Measurements from ENCODE around the gene C1R. TPM values are rescaled to one million over a fixed set of nuclear protein-coding genes. Genes with fewer than 3 reads are reported as not detected.

Gene C1R
- total and polyA plus RNA-seq, 4 donors, result 148 to 1,570 (median 964) TPM

- WGBS, 2 donors, result 87 to 88% methylated on average over 9 of the region's 9 CpGs
- H3K36me3 ChIP-seq (ENCODE audit: control insufficient read depth in 1 of 2, insufficient read depth in 2 of 2, low read length in 1 of 2), result peaks cover 0 to 5% of the 10 kb centered on the region in 2 donors
- no peak for DNase-seq
Observed at GRCh38 chr12:7099290-7099996, 7.2 kb upstream of the C1R start.

DNA sequence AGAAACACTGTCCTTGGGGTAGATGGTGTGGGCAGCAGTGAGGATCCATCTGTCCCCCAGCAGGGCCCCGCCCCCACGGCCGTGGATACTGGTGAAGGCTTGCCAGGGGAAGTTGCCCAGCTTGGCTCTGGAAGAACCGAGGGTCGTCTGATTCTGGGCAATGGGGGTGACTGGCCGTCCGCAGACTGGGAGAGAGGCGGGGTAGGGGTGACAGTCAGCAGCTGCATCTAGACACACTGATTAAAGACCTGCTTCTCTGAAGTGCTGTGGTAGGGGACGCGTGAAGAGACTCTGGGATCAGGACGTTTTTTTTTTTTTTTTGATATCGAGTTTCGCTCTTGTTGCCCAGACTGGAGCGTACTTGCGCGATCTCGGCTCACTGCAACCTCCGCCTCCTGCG, 4.7 kb upstream of the C1R start:
- WGBS, 2 donors, result 78 to 80% methylated on average over 19 of the region's 19 CpGs
- Histone ChIP-seq H3K36me3 (ENCODE audit: control insufficient read depth in 1 of 2, insufficient read depth in 2 of 2, low read length in 1 of 2) (peaks cover 0 to 5% of the 10 kb centered on the region in 2 donors), H3K27ac (ENCODE audit: low read depth in 1 of 2, low read length in 2 of 2) (no peak overlapping the region), H3K27me3 (ENCODE audit: control insufficient read depth in 1 of 2, insufficient read depth in 2 of 2, low read length in 1 of 2) (no peaks in the 10 kb centered on the region), H3K4me1 (ENCODE audit: control insufficient read depth in 1 of 2, insufficient read depth in 2 of 2, low read length in 2 of 2) (no peaks in the 10 kb centered on the region), H3K9me3 (ENCODE audit: control insufficient read depth, low read length) (no peaks in the 10 kb centered on the region), H3K4me3 (ENCODE audit: low read length in 2 of 2) (no peak overlapping the region)
- no peak for ATAC-seq (ENCODE audit: low FRiP score)
- intact Hi-C loops (cut with DNase I), result loop anchor here in 1 of 2 donors (5.0 to 10.0 kb wide), 2 partner anchors 82 to 125 kb away; partner anchors contain the start of genes EMG1, LPCAT3 and PHB2
- no peak for DNase-seq

More at GRCh38 chr12:7099290-7099996, 7.2 kb upstream of the C1R start:
- H3K27ac ChIP-seq (ENCODE audit: low read depth in 1 of 2, low read length in 2 of 2), result no peak overlapping the region
- intact Hi-C loops (cut with DNase I), result loop anchor here in 1 of 2 donors (5.0 to 10.0 kb wide), 2 partner anchors 85 to 127 kb away; partner anchors contain the start of genes EMG1, LPCAT3 and PHB2
- H3K4me3 ChIP-seq (ENCODE audit: low read length in 2 of 2), result no peak overlapping the region
- ATAC-seq (ENCODE audit: low FRiP score), result no peak
- H3K27me3 ChIP-seq (ENCODE audit: control insufficient read depth in 1 of 2, insufficient read depth in 2 of 2, low read length in 1 of 2), result no peaks in the 10 kb centered on the region
- no peaks in the 10 kb centered on the region for H3K9me3 ChIP-seq (ENCODE audit: control insufficient read depth, low read length)
- no peaks in the 10 kb centered on the region for H3K4me1 ChIP-seq (ENCODE audit: control insufficient read depth in 1 of 2, insufficient read depth in 2 of 2, low read length in 2 of 2)

DNA sequence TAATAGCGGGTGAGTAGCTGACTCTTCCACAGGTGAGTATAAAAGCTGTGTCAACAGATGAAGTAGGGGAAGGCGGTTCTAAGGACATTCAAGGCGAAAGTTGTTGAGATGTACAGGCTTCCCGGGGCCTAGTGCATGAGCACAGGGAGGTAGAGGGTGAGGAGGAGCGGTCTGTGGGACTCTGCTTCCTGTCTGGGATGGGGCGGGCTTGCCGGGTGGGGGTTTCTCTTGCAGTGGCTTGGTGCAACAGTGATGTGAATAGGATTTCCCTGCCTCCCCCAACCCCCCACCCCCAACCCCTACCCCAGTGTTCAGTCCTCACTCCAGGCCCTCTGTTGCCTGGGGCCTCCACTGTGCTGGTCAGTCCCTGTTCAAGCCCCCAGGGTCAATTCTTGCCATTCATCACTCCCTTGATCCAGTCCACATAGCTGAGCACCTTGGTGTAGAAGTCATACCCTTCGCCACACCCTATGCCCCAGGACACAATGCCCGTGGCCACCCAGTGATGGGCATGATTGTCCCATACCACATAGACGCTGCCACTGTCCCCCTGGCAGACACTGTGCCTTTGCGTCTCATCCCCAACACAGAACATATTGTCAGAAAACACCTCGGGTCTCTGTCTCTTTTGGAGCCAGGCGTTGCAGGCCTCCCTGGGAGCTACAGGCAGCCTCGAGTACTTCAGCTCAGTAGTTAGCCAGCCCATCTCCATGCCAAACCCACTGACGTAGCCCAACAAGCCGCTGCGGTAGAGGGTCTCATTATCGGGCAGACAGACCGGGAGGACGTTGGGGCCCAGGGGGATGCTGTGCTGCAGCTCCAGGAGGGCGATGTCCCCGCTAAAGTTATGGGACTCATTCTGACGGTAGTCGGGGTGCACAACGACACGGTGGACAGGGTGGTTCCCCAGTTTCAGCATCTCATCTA, 4.0 kb upstream of the C1R start:
- Histone ChIP-seq H3K4me1 (ENCODE audit: control insufficient read depth in 1 of 2, insufficient read depth in 2 of 2, low read length in 2 of 2) (no peaks in the 10 kb centered on the region), H3K9me3 (ENCODE audit: control insufficient read depth, low read length) (no peaks in the 10 kb centered on the region), H3K4me3 (ENCODE audit: low read length in 2 of 2) (no peak overlapping the region), H3K27me3 (ENCODE audit: control insufficient read depth in 1 of 2, insufficient read depth in 2 of 2, low read length in 1 of 2) (no peaks in the 10 kb centered on the region), H3K27ac (ENCODE audit: low read depth in 1 of 2, low read length in 2 of 2) (no peak overlapping the region), H3K36me3 (ENCODE audit: control insufficient read depth in 1 of 2, insufficient read depth in 2 of 2, low read length in 1 of 2) (peaks cover 0 to 5% of the 10 kb centered on the region in 2 donors)
- ATAC-seq (ENCODE audit: low FRiP score) (no peak), DNase-seq (no peak)
- 80 to 83% methylated on average over 24 to 26 of the region's 26 CpGs for WGBS, 2 donors
- intact Hi-C loops (cut with DNase I), result loop anchor here in 1 of 2 donors (5.0 to 10.0 kb wide), 2 partner anchors 81 to 124 kb away; partner anchors contain the start of genes EMG1, LPCAT3 and PHB2

DNA sequence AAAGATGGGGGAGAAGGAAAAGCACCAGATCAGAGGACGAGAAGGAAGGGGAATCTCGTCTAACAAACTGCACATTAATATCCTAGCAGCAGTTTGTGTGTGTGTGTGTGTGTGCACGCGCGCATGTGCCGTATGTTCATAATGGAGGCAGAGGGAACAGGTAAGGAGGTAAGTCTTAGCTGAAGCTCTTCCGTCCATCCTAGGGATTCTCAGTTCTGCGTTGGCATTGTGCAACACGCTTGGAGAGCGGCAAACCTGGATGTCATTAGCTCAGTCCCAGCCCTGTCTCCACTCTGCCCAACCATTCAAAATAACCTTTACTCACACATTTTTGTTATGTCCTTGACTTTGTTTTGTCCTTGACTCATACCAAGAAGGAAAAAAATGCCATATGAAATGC, 1.6 kb upstream of the C1R start:
- H3K9me3 ChIP-seq (ENCODE audit: control insufficient read depth, low read length), result no peaks in the 10 kb centered on the region
- H3K27me3 ChIP-seq (ENCODE audit: control insufficient read depth in 1 of 2, insufficient read depth in 2 of 2, low read length in 1 of 2), result no peaks in the 10 kb centered on the region
- H3K4me1 ChIP-seq (ENCODE audit: control insufficient read depth in 1 of 2, insufficient read depth in 2 of 2, low read length in 2 of 2), result no peaks in the 10 kb centered on the region
- DNase-seq (no peak), ATAC-seq (ENCODE audit: low FRiP score) (no peak)
- no peak overlapping the region for H3K4me3 ChIP-seq (ENCODE audit: low read length in 2 of 2)
- 59 to 63% methylated on average over 10 of the region's 10 CpGs for WGBS, 2 donors
- intact Hi-C loops (cut with DNase I), result loop anchor here (2.0 to 10.0 kb wide), 2 partner anchors 33 to 79 kb away; partner anchors contain the start of genes C1S (in 1 of the 2) and LPCAT3 (in 1 of the 2)
- no peak overlapping the region for H3K27ac ChIP-seq (ENCODE audit: low read depth in 1 of 2, low read length in 2 of 2)
- no peaks in the 10 kb centered on the region for H3K36me3 ChIP-seq (ENCODE audit: control insufficient read depth in 1 of 2, insufficient read depth in 2 of 2, low read length in 1 of 2)

- 55 to 61% methylated on average over 5 of the region's 5 CpGs for WGBS, 2 donors
- Histone ChIP-seq H3K4me3 (ENCODE audit: low read length in 2 of 2) (no peak overlapping the region), H3K27ac (ENCODE audit: low read depth in 1 of 2, low read length in 2 of 2) (no peak overlapping the region), H3K4me1 (ENCODE audit: control insufficient read depth in 1 of 2, insufficient read depth in 2 of 2, low read length in 2 of 2) (no peaks in the 10 kb centered on the region), H3K36me3 (ENCODE audit: control insufficient read depth in 1 of 2, insufficient read depth in 2 of 2, low read length in 1 of 2) (peaks cover 0 to 2% of the 10 kb centered on the region in 2 donors), H3K27me3 (ENCODE audit: control insufficient read depth in 1 of 2, insufficient read depth in 2 of 2, low read length in 1 of 2) (no peaks in the 10 kb centered on the region), H3K9me3 (ENCODE audit: control insufficient read depth, low read length) (no peaks in the 10 kb centered on the region)
- no peak for ATAC-seq (ENCODE audit: low FRiP score)
- intact Hi-C loops (cut with DNase I), result loop anchor here (2.0 to 10.0 kb wide), 2 partner anchors 33 to 79 kb away; partner anchors contain the start of genes C1S (in 1 of the 2) and LPCAT3 (in 1 of the 2)
- no peak for DNase-seq
Observed at GRCh38 chr12:7093486-7093885, 1.2 kb upstream of the C1R start.

- DNase-seq (no peak), ATAC-seq (ENCODE audit: low FRiP score) (peak; percentile 0)
- Histone ChIP-seq H3K36me3 (ENCODE audit: control insufficient read depth in 1 of 2, insufficient read depth in 2 of 2, low read length in 1 of 2) (peaks cover 0 to 2% of the 10 kb centered on the region in 2 donors), H3K9me3 (ENCODE audit: control insufficient read depth, low read length) (no peaks in the 10 kb centered on the region), H3K4me3 (ENCODE audit: low read length in 2 of 2) (no peak overlapping the region), H3K4me1 (ENCODE audit: control insufficient read depth in 1 of 2, insufficient read depth in 2 of 2, low read length in 2 of 2) (no peaks in the 10 kb centered on the region), H3K27ac (ENCODE audit: low read depth in 1 of 2, low read length in 2 of 2) (peak overlapping the region in 1 of 2 donors; percentile 20), H3K27me3 (ENCODE audit: control insufficient read depth in 1 of 2, insufficient read depth in 2 of 2, low read length in 1 of 2) (no peaks in the 10 kb centered on the region)
- intact Hi-C loops (cut with DNase I), result loop anchor here (1.0 to 10.0 kb wide), 4 partner anchors 15 to 78 kb away; partner anchors contain the start of genes C1S (in 2 of the 2) and LPCAT3 (in 1 of the 2)
- WGBS, 2 donors, result 66 to 75% methylated on average over 8 of the region's 8 CpGs
Observed at GRCh38 chr12:7092986-7093460, 778 bp upstream of the C1R start.

GRCh38 chr12:7091660-7092228, 501 bp downstream of the C1R start:
- 4 to 19% methylated on average over 9 to 10 of the region's 10 CpGs for WGBS, 2 donors
- intact Hi-C loops (cut with DNase I), result loop anchor here (1.0 to 10.0 kb wide), 4 partner anchors 17 to 77 kb away; partner anchors contain the start of genes C1S (in 2 of the 2) and LPCAT3 (in 1 of the 2)
- Histone ChIP-seq H3K27ac (ENCODE audit: low read depth in 1 of 2, low read length in 2 of 2) (peak overlapping the region in 1 of 2 donors; percentile 65), H3K36me3 (ENCODE audit: control insufficient read depth in 1 of 2, insufficient read depth in 2 of 2, low read length in 1 of 2) (peaks cover 0 to 2% of the 10 kb centered on the region in 2 donors), H3K9me3 (ENCODE audit: control insufficient read depth, low read length) (no peaks in the 10 kb centered on the region), H3K27me3 (ENCODE audit: control insufficient read depth in 1 of 2, insufficient read depth in 2 of 2, low read length in 1 of 2) (no peaks in the 10 kb centered on the region), H3K4me3 (ENCODE audit: low read length in 2 of 2) (peak overlapping the region; percentile 44 to 51), H3K4me1 (ENCODE audit: control insufficient read depth in 1 of 2, insufficient read depth in 2 of 2, low read length in 2 of 2) (no peaks in the 10 kb centered on the region)
- ATAC-seq (ENCODE audit: low FRiP score), result peak; percentile 79
- peak; percentile 76 to 85 for DNase-seq

GRCh38 chr12:7091171-7091570, 1.1 kb downstream of the C1R start:
- DNase-seq (no peak), ATAC-seq (ENCODE audit: low FRiP score) (no peak)
- H3K9me3 ChIP-seq (ENCODE audit: control insufficient read depth, low read length), result no peaks in the 10 kb centered on the region
- intact Hi-C loops (cut with DNase I), result loop anchor here in 1 of 2 donors (10.0 kb wide), 1 partner anchor 76 kb away; the partner anchor contains the start of gene LPCAT3
- no peaks in the 10 kb centered on the region for H3K27me3 ChIP-seq (ENCODE audit: control insufficient read depth in 1 of 2, insufficient read depth in 2 of 2, low read length in 1 of 2)
- H3K4me3 ChIP-seq (ENCODE audit: low read length in 2 of 2), result peak overlapping the region in 1 of 2 donors; percentile 51
- no peak overlapping the region for H3K27ac ChIP-seq (ENCODE audit: low read depth in 1 of 2, low read length in 2 of 2)
- H3K4me1 ChIP-seq (ENCODE audit: control insufficient read depth in 1 of 2, insufficient read depth in 2 of 2, low read length in 2 of 2), result no peaks in the 10 kb centered on the region
- H3K36me3 ChIP-seq (ENCODE audit: control insufficient read depth in 1 of 2, insufficient read depth in 2 of 2, low read length in 1 of 2), result peaks cover 0 to 2% of the 10 kb centered on the region in 2 donors
- 86 to 87% methylated on average over 7 of the region's 7 CpGs for WGBS, 2 donors
